Measurements from ENCODE around the gene OR2A7. TPM values are rescaled to one million over a fixed set of nuclear protein-coding genes. Genes with fewer than 3 reads are reported as not detected.
A peak's percentile ranks its signal among the peaks of the same experiment; 100 is the strongest.
"Not testable (repeated sequence)": the region's sequence is repeated elsewhere in the genome, so short reads cannot be mapped to it uniquely, and the experiment has no call there.

OR2A7 gene
- total and polyA plus RNA-seq, 2 donors (not counting 1 experiment from before 2014, with no cell fraction given) = 0.39 to 0.50 TPM

DNA sequence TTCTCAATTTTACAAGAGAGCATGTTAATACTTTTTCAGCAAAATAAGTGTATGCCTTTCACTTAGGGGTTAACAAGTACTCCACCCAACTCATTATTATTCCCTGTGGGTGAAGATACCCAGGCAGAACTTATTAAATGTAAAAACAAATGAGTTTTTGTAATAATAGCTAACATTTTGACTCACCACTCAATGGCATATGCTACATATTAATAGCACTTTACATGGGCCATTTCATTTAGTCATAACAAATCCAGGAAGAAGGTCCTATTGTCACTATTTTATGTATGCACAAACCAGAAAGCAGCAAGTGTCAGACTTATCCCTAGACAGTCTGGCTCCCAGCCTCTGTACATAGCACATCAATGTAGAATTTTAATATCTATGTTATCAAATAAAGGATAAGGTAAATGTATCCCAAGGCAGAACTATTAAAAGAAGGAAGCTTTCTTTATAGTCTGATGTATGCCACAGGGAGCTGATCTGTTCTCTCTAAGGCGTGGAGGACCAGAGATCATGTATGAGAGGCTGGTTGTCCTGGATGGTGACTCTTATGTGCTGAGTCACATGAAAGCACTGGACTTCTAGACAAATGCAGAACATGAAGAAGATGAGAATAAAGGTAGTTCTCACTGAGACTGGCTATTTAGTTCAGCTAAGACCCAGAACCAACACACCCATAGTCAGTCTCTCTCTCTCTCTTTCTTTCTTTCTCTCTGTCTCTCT is 38.1 kb upstream of the OR2A7 start:
- H3K9ac ChIP-seq (ENCODE audit: insufficient read depth, low read length); H3K9me3 ChIP-seq (ENCODE audit: control insufficient read depth, insufficient read depth, low read depth, low read length); H4K20me1 ChIP-seq (ENCODE audit: control insufficient read depth, extremely low read depth, insufficient read depth, low read length); H2AFZ ChIP-seq (ENCODE audit: low read length); H3K36me3 ChIP-seq (ENCODE audit: control insufficient read depth, insufficient read depth, low read length); H3K4me1 ChIP-seq (ENCODE audit: control insufficient read depth, extremely low read depth, insufficient read depth, low read length); H3K27me3 ChIP-seq (ENCODE audit: control insufficient read depth, insufficient read depth, low read length); H3K4me2 ChIP-seq (ENCODE audit: extremely low read depth, insufficient read depth, low read length); H3K27ac ChIP-seq (ENCODE audit: insufficient read depth, low read length); H3K79me2 ChIP-seq (ENCODE audit: control insufficient read depth, insufficient read depth, low read length); H3K4me3 ChIP-seq (replicated peaks in 1 of 4; ENCODE audit: control extremely low read depth in 1 of 4, insufficient read depth in 1 of 4, low read depth in 3 of 4, low read length in 4 of 4): not testable (repeated sequence)
- peak in 1 of 2 donors; percentile 0 for DNase-seq (ENCODE audit: low read depth in 2 of 2)

GRCh38 chr7:144293794-144294499 is 29.4 kb upstream of the OR2A7 start:
- H3K9me3 ChIP-seq (ENCODE audit: control insufficient read depth, insufficient read depth, low read depth, low read length); H3K27me3 ChIP-seq (ENCODE audit: control insufficient read depth, insufficient read depth, low read length); H3K4me3 ChIP-seq (replicated peaks in 1 of 4; ENCODE audit: control extremely low read depth in 1 of 4, insufficient read depth in 1 of 4, low read depth in 3 of 4, low read length in 4 of 4); H3K4me2 ChIP-seq (ENCODE audit: extremely low read depth, insufficient read depth, low read length); H3K4me1 ChIP-seq (ENCODE audit: control insufficient read depth, extremely low read depth, insufficient read depth, low read length); H4K20me1 ChIP-seq (ENCODE audit: control insufficient read depth, extremely low read depth, insufficient read depth, low read length); H3K79me2 ChIP-seq (ENCODE audit: control insufficient read depth, insufficient read depth, low read length); H2AFZ ChIP-seq (ENCODE audit: low read length); H3K36me3 ChIP-seq (ENCODE audit: control insufficient read depth, insufficient read depth, low read length); H3K27ac ChIP-seq (ENCODE audit: insufficient read depth, low read length); DNase-seq (ENCODE audit: low read depth in 2 of 2); H3K9ac ChIP-seq (ENCODE audit: insufficient read depth, low read length): not testable (repeated sequence)

DNA sequence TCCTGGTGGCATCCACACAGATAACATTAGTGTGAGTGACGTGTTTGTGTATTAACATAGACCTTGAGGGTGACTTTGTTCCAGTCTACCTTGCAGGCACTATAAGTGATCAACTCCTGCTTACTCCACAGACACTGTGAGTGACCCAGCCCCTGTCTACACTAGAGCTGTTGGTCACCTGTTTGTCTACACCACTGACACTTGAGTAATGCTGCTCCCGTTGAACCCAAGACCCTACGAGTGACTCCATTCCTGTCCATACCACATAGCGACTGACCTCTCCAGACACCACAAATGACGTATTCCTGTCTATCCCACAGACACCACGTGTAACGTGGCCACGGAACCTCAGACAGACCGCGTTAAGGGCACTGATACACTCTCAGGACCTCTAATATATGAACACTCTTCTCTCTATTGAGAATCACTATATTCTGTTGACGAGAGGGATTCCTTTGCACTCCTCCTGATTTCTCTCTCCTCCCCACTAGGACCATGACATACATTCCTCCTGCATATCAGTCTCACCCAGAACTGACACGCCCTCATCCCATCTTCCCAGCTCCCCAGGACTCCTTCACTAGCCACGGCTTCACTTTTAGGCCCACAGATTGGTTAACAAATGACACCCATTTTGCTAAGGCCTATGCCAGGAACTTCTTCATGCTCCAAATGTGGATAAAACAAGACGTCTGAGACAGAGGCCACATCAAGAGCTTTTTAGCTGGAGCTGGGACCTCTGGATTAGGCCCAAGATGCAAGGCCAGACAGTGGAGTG is 28.0 kb upstream of the OR2A7 start:
- H4K20me1 ChIP-seq (ENCODE audit: control insufficient read depth, extremely low read depth, insufficient read depth, low read length); H3K79me2 ChIP-seq (ENCODE audit: control insufficient read depth, insufficient read depth, low read length); H3K9me3 ChIP-seq (ENCODE audit: control insufficient read depth, insufficient read depth, low read depth, low read length); H3K27me3 ChIP-seq (ENCODE audit: control insufficient read depth, insufficient read depth, low read length); DNase-seq (ENCODE audit: low read depth in 2 of 2); H3K9ac ChIP-seq (ENCODE audit: insufficient read depth, low read length); H3K36me3 ChIP-seq (ENCODE audit: control insufficient read depth, insufficient read depth, low read length); H2AFZ ChIP-seq (ENCODE audit: low read length); H3K4me1 ChIP-seq (ENCODE audit: control insufficient read depth, extremely low read depth, insufficient read depth, low read length); H3K4me2 ChIP-seq (ENCODE audit: extremely low read depth, insufficient read depth, low read length); H3K4me3 ChIP-seq (replicated peaks in 1 of 4; ENCODE audit: control extremely low read depth in 1 of 4, insufficient read depth in 1 of 4, low read depth in 3 of 4, low read length in 4 of 4); H3K27ac ChIP-seq (ENCODE audit: insufficient read depth, low read length): not testable (repeated sequence)

DNA sequence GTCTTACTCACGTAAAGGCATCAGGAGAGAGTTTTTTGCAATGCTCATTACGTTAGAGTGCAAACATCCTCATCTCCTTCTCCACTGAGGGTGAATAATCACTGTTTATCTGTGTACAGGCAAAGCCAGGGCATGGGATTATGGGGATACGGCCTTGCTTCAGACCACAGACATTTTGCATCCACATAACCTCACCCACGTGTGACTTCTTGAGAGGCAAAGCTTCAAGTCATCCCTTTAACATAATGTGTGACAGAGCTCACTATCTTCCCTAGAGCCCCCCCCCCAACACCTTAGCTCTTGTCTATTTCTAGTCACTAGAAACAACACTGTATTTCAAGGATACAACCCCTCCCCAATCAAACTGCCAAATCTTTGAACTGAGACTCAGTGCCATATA is 27.0 kb upstream of the OR2A7 start:
- not testable (repeated sequence) for H4K20me1 ChIP-seq (ENCODE audit: control insufficient read depth, extremely low read depth, insufficient read depth, low read length); H3K36me3 ChIP-seq (ENCODE audit: control insufficient read depth, insufficient read depth, low read length); H3K9ac ChIP-seq (ENCODE audit: insufficient read depth, low read length); H3K79me2 ChIP-seq (ENCODE audit: control insufficient read depth, insufficient read depth, low read length); H3K27me3 ChIP-seq (ENCODE audit: control insufficient read depth, insufficient read depth, low read length); H3K27ac ChIP-seq (ENCODE audit: insufficient read depth, low read length); H3K4me3 ChIP-seq (replicated peaks in 1 of 4; ENCODE audit: control extremely low read depth in 1 of 4, insufficient read depth in 1 of 4, low read depth in 3 of 4, low read length in 4 of 4); H3K9me3 ChIP-seq (ENCODE audit: control insufficient read depth, insufficient read depth, low read depth, low read length); H3K4me1 ChIP-seq (ENCODE audit: control insufficient read depth, extremely low read depth, insufficient read depth, low read length); H2AFZ ChIP-seq (ENCODE audit: low read length); H3K4me2 ChIP-seq (ENCODE audit: extremely low read depth, insufficient read depth, low read length)
- DNase-seq (ENCODE audit: low read depth in 2 of 2) = peak in 1 of 2 donors; percentile 0

- not testable (repeated sequence) for H3K4me2 ChIP-seq (ENCODE audit: extremely low read depth, insufficient read depth, low read length); H3K27ac ChIP-seq (ENCODE audit: insufficient read depth, low read length); H3K4me1 ChIP-seq (ENCODE audit: control insufficient read depth, extremely low read depth, insufficient read depth, low read length); H3K4me3 ChIP-seq (replicated peaks in 1 of 4; ENCODE audit: control extremely low read depth in 1 of 4, insufficient read depth in 1 of 4, low read depth in 3 of 4, low read length in 4 of 4); H3K9me3 ChIP-seq (ENCODE audit: control insufficient read depth, insufficient read depth, low read depth, low read length); H2AFZ ChIP-seq (ENCODE audit: low read length); H3K36me3 ChIP-seq (ENCODE audit: control insufficient read depth, insufficient read depth, low read length); H3K27me3 ChIP-seq (ENCODE audit: control insufficient read depth, insufficient read depth, low read length); H3K9ac ChIP-seq (ENCODE audit: insufficient read depth, low read length); H3K79me2 ChIP-seq (ENCODE audit: control insufficient read depth, insufficient read depth, low read length); DNase-seq (ENCODE audit: low read depth in 2 of 2); H4K20me1 ChIP-seq (ENCODE audit: control insufficient read depth, extremely low read depth, insufficient read depth, low read length)
Observed at GRCh38 chr7:144287171-144287784, 22.7 kb upstream of the OR2A7 start.

DNA sequence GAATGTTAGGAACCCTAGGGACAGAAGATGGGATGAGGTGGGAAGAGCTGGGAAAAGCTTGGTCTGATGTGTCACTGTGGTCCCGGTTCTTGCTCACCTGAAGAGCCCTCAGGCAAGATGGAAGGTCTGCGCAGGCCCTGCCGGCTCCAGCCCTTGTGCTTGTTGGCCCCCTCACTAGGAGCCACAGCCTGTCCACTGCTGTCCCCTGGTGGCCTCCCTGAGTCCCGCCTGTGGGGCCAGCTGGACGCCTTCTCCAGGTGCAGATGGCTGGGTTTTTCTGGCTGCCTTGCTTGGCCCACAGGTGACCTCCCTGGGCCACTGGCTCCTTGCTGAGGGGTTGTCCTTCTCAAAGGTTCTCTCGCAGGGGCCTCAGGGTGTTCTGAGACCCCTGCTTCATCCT is 19.1 kb upstream of the OR2A7 start:
- H3K9me3 ChIP-seq (ENCODE audit: control insufficient read depth, insufficient read depth, low read depth, low read length); H3K79me2 ChIP-seq (ENCODE audit: control insufficient read depth, insufficient read depth, low read length); H3K27me3 ChIP-seq (ENCODE audit: control insufficient read depth, insufficient read depth, low read length); H3K4me1 ChIP-seq (ENCODE audit: control insufficient read depth, extremely low read depth, insufficient read depth, low read length); H3K4me3 ChIP-seq (replicated peaks in 1 of 4; ENCODE audit: control extremely low read depth in 1 of 4, insufficient read depth in 1 of 4, low read depth in 3 of 4, low read length in 4 of 4); DNase-seq (ENCODE audit: low read depth in 2 of 2); H3K4me2 ChIP-seq (ENCODE audit: extremely low read depth, insufficient read depth, low read length); H3K27ac ChIP-seq (ENCODE audit: insufficient read depth, low read length); H4K20me1 ChIP-seq (ENCODE audit: control insufficient read depth, extremely low read depth, insufficient read depth, low read length); H2AFZ ChIP-seq (ENCODE audit: low read length); H3K36me3 ChIP-seq (ENCODE audit: control insufficient read depth, insufficient read depth, low read length); H3K9ac ChIP-seq (ENCODE audit: insufficient read depth, low read length): not testable (repeated sequence)
